Fibroblast of lung (primary cell): ENCODE results near the gene MCTP1.

ENCODE experiments used
- CTCF ChIP-seq, 2 donors: IDR thresholded peaks in 1 of 2; conservative IDR thresholded peaks in 1 of 2; 1 replicate in 1 of 2; 2 replicates in 1 of 2; pipeline ENCODE4 v1.5.1; 2011 to 2012; ENCODE audit warnings: low read length in 2 of 2, control low read depth in 1 of 2, inconsistent platforms in 1 of 2, low read depth in 1 of 2, mild to moderate bottlenecking in 1 of 2
- EZH2 ChIP-seq: IDR thresholded peaks from 2 replicates; pipeline ENCODE4 v1.5.1; 2012; ENCODE audit warnings: low read length, control low read depth, mild to moderate bottlenecking; ENCODE audit errors: missing control alignments

- TF ChIP-seq CTCF (conservative IDR thresholded peaks at IDR 0.05 in 1 of 2, IDR thresholded peaks at IDR 0.05 in 1 of 2; ENCODE audit: low read depth in 1 of 2, low read length in 2 of 2) (no peak), EZH2 (no peak)
Measured at GRCh38 chr5:94661086-94661485, 623.8 kb downstream of the MCTP1 start.
